B cell (primary cell): ENCODE measurements around the gene SETD1A. TPM values are rescaled to one million over a fixed set of nuclear protein-coding genes. Genes with fewer than 3 reads are reported as not detected.

Experiments used
- ATAC-seq: fragments of 200-7000 bp; cut with Tn5 transposase; one replicate; pipeline ENCODE4 v1.10.0; 2021; ENCODE audit warnings: low read depth, mild to moderate bottlenecking, moderate number of reproducible peaks, moderate library complexity
- CTCF ChIA-PET: fragments of 350-600 bp; sonication (Branson Sonifier 250); formaldehyde crosslinking; loops from one replicate; lab custom pipeline; 2021; ENCODE audit warnings: antibody characterized with exemption, inconsistent platforms; lab: Charles Lee
- POLR2A ChIA-PET: fragments of 350-600 bp; sonication (Branson Sonifier 250); formaldehyde crosslinking; loops from one replicate; lab custom pipeline; 2021; ENCODE audit warnings: antibody characterized with exemption; lab: Charles Lee
- DNase-seq: peaks from one replicate; pipeline ENCODE4 v3.0.0; 2013
- H2AFZ ChIP-seq: 2 replicates; pipeline ENCODE4 v1.6.1; 2012; ENCODE audit warnings: mild to moderate bottlenecking, low read depth, low read length; ENCODE audit not compliant: insufficient read depth, poor library complexity, severe bottlenecking
- H3K27ac ChIP-seq, 2 donors: 1 replicate in 1 of 2; 2 replicates in 1 of 2; pipeline ENCODE4 v1.5.1; 2012 to 2013; ENCODE audit warnings: low read length in 2 of 2, mild to moderate bottlenecking in 2 of 2, moderate library complexity in 1 of 2
- H3K27me3 ChIP-seq, 4 experiments: fragments of 200-600 bp in 1 of 4; sonication (generic) in 1 of 4; replicated peaks in 1 of 4; 1 replicate in 2 of 4; 2 replicates in 2 of 4; pipeline versions ENCODE4 v1.6.1 to v1.7.0; 2013 to 2016; ENCODE audit warnings: low read length in 3 of 4, mild to moderate bottlenecking in 2 of 4, mixed read lengths in 1 of 4, moderate library complexity in 1 of 4; ENCODE audit not compliant: insufficient read depth in 4 of 4, control insufficient read depth in 3 of 4; ENCODE audit errors: control extremely low read depth in 1 of 4
- H3K36me3 ChIP-seq, 2 experiments: replicated peaks in 1 of 2; 1 replicate in 1 of 2; 2 replicates in 1 of 2; pipeline versions ENCODE4 v1.6.1 to v1.7.1; 2013; ENCODE audit warnings: low read length in 1 of 2; ENCODE audit not compliant: insufficient read depth in 2 of 2, control insufficient read depth in 1 of 2; ENCODE audit errors: control extremely low read depth in 1 of 2, extremely low read depth in 1 of 2
- H3K4me1 ChIP-seq, 2 donors: fragments of 200-600 bp in 1 of 2; sonication (generic) in 1 of 2; 1 replicate in 1 of 2; 2 replicates in 1 of 2; pipeline versions ENCODE4 v1.5.1 to v1.6.1; 2013 to 2017; ENCODE audit warnings: low read length in 2 of 2; ENCODE audit not compliant: control insufficient read depth in 2 of 2, insufficient read depth in 2 of 2
- H3K4me2 ChIP-seq: replicated peaks from 2 replicates; pipeline ENCODE3; 2012; ENCODE audit warnings: mild to moderate bottlenecking, low read depth, low read length; ENCODE audit not compliant: poor library complexity, severe bottlenecking
- H3K4me3 ChIP-seq, 5 experiments: fragments of 200-600 bp in 1 of 5; sonication (generic) in 1 of 5; 1 replicate in 3 of 5; 2 replicates in 2 of 5; pipeline versions ENCODE4 v1.5.1 to v1.7.0; 2011 to 2016; ENCODE audit warnings: low read length in 4 of 5, mild to moderate bottlenecking in 4 of 5, low read depth in 2 of 5, control low read depth in 1 of 5, moderate library complexity in 1 of 5; ENCODE audit not compliant: insufficient read depth in 1 of 5; ENCODE audit errors: control extremely low read depth in 1 of 5, extremely low read depth in 1 of 5
- H3K79me2 ChIP-seq: fragments of 200-600 bp; sonication (generic); one replicate; pipeline ENCODE4 v1.6.0; 2016; ENCODE audit warnings: low read length; ENCODE audit not compliant: control insufficient read depth, insufficient read depth
- H3K9ac ChIP-seq: fragments of 200-600 bp; sonication (generic); 2 replicates; pipeline ENCODE4 v1.6.1; 2017; ENCODE audit warnings: mild to moderate bottlenecking, low read length, moderate library complexity
- H3K9me3 ChIP-seq, 3 donors: one replicate each; pipeline versions ENCODE4 v1.6.1 to v1.7.1; 2013; ENCODE audit warnings: low read length in 2 of 3; ENCODE audit not compliant: control insufficient read depth in 2 of 3, insufficient read depth in 1 of 3; ENCODE audit errors: control extremely low read depth in 1 of 3
- H4K20me1 ChIP-seq: 2 replicates; pipeline ENCODE4 v1.6.0; 2012; ENCODE audit warnings: mild to moderate bottlenecking, low read length; ENCODE audit not compliant: insufficient read depth, control insufficient read depth, poor library complexity, severe bottlenecking
- H3K27ac Mint-ChIP-seq: one replicate; pipeline ENCODE4 v1.8.0; 2021; ENCODE audit warnings: mixed read lengths
- H3K27me3 Mint-ChIP-seq: one replicate; pipeline ENCODE4 v1.8.0; 2021; ENCODE audit warnings: mixed read lengths
- H3K4me1 Mint-ChIP-seq: one replicate; pipeline ENCODE4 v1.8.0; 2021; ENCODE audit warnings: mixed read lengths
- H3K4me3 Mint-ChIP-seq: one replicate; pipeline ENCODE4 v1.8.0; 2021; ENCODE audit warnings: mixed read lengths
- H3K9me3 Mint-ChIP-seq: one replicate; pipeline ENCODE4 v1.8.0; 2022; ENCODE audit warnings: mixed read lengths; ENCODE audit not compliant: insufficient read depth
- CTCF ChIP-seq: fragments of 200-600 bp; IDR thresholded peaks from one replicate; pipeline ENCODE4 v1.8.0; 2022; ENCODE audit warnings: antibody characterized with exemption, mild to moderate bottlenecking
- EZH2 ChIP-seq: IDR thresholded peaks from 2 replicates; pipeline ENCODE4 v1.6.1; 2012; ENCODE audit warnings: borderline replicate concordance, low read depth, mild to moderate bottlenecking, moderate library complexity, low read length; ENCODE audit not compliant: insufficient read depth, poor library complexity, severe bottlenecking
- WGBS: methylation state at CpG from one replicate; pipeline ENCODE4 v1.1.5; 2013; ENCODE audit warnings: missing lambda C conversion rate; ENCODE audit not compliant: insufficient coverage; 5-methylcytosine and 5-hydroxymethylcytosine counted together
- intact Hi-C: fragments of 100-400 bp; cut with micrococcal nuclease; formaldehyde crosslinking; loops from one replicate; pipeline ENCODE4 v1.10.0; 2022
- polyA plus RNA-seq: library from polyadenylated mRNA; depleted of rRNA; stranded (reverse); fragments of >200 nt; gene quantifications from 2 replicates; pipeline ENCODE4 v1.2.3, GENCODE V29; 2012
- total RNA-seq, 2 donors: library from RNA; stranded (reverse); fragments of 120-200 nt in 1 of 2; gene quantifications; 1 replicate in 1 of 2; 2 replicates in 1 of 2; pipeline versions ENCODE4 v1.2.3 to v1.2.4, GENCODE V29; 2013 to 2022

Gene SETD1A
- total and polyA plus RNA-seq, 2 donors (not counting 1 experiment from before 2014, with no cell fraction given): 11.5 to 39.5 TPM

- Mint-ChIP-seq H3K27me3 (no peaks in the 10 kb centered on the region), H3K4me1 (peaks cover 27% of the 10 kb centered on the region), H3K9me3 (no peaks in the 10 kb centered on the region), H3K4me3 (peak within 1 kb of the TSS; percentile 95), H3K27ac (peak within 1 kb of the TSS; percentile 92)
- Histone ChIP-seq H3K36me3 (peaks cover 0 to 6% of the 10 kb centered on the region in 2 experiments), H3K79me2 (peaks cover 32% of the 10 kb centered on the region), H4K20me1 (peaks cover 29% of the 10 kb centered on the region), H3K9ac (peak within 1 kb of the TSS; percentile 81), H3K4me3 (peak within 1 kb of the TSS; percentile 60 to 93 (median 77)), H2AFZ (peak within 1 kb of the TSS; percentile 84), H3K4me2 (peak within 1 kb of the TSS; percentile 94), H3K27ac (peak within 1 kb of the TSS; percentile 61 to 78), H3K9me3 (peaks cover 0 to 4% (median 0%) of the 10 kb centered on the region in 3 donors), H3K27me3 (no peaks in the 10 kb centered on the region), H3K4me1 (peaks cover 14 to 36% of the 10 kb centered on the region in 2 donors)
- DNase-seq: peak; percentile 85
- 1% methylated on average over 68 of the region's 70 CpGs for WGBS
- TF ChIP-seq EZH2: no peak
- TF ChIP-seq CTCF: no peak
- intact Hi-C loops: loop anchor here (1.0 to 5.0 kb wide), 4 partner anchors 8 to 920 kb away; partner anchors contain the start of genes CFAP119, FBXL19, RNF40 and SETD1A
- CTCF ChIA-PET: interaction anchor here (0.6 to 1.4 kb wide), 5 partner anchors 23 to 470 kb away, joined by 3 to 4 read pairs (median 3); no protein-coding TSS in a partner anchor
- ATAC-seq: peak; percentile 76
- POLR2A ChIA-PET: interaction anchor here (0.6 to 1.0 kb wide), 7 partner anchors 15 to 1066 kb away, joined by 3 to 10 read pairs (median 3); partner anchors contain the start of gene PRR14
Measured at GRCh38 chr16:30948667-30949649, 8.6 kb upstream of the SETD1A start, which contains the start of gene ORAI3. Gene ORAI3 (plus strand): TSS chr16:30949068. CDS start chr16:30949290, 222 bp downstream.
